VCaP (cell line): ENCODE data around the gene PRRT2.

Source experiments
- H3K27ac ChIP-seq: fragments of 450-650 bp; 2 replicates; pipeline ENCODE4 v1.5.1; 2017
- TF ChIP-seq, protein P1 (sequence below): fragments of 450-650 bp; conservative IDR thresholded peaks from 2 replicates; pipeline ENCODE4 v1.5.1; 2017; ENCODE audit warnings: mild to moderate bottlenecking, moderate library complexity

PRRT2 gene

GRCh38 chr16:29813644-29814562 lies 1.9 kb downstream of the PRRT2 start:
- peak overlapping the region; percentile 92 for H3K27ac ChIP-seq
- TF ChIP-seq, protein P1, sequence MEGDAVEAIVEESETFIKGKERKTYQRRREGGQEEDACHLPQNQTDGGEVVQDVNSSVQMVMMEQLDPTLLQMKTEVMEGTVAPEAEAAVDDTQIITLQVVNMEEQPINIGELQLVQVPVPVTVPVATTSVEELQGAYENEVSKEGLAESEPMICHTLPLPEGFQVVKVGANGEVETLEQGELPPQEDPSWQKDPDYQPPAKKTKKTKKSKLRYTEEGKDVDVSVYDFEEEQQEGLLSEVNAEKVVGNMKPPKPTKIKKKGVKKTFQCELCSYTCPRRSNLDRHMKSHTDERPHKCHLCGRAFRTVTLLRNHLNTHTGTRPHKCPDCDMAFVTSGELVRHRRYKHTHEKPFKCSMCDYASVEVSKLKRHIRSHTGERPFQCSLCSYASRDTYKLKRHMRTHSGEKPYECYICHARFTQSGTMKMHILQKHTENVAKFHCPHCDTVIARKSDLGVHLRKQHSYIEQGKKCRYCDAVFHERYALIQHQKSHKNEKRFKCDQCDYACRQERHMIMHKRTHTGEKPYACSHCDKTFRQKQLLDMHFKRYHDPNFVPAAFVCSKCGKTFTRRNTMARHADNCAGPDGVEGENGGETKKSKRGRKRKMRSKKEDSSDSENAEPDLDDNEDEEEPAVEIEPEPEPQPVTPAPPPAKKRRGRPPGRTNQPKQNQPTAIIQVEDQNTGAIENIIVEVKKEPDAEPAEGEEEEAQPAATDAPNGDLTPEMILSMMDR: no peak

DNA sequence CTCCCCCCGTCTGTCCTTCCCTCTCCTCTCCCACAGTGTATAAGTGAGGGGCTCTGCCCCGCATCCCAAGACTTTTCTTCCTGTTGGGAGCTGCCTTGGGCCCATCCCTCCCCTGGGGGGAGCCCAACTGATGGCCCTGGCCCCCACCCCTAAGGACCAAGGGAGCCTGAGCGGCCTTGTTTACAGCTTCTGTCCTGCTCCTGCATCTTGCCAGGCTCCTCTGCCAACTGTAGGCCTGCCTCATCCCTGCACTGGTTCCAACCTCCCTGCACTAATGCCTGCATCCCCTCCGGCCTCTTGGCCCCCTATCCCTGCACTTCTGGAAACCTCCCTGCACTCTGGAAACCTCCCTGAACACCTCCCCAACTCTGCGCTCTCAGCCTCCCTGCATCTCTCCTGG lies 2.6 kb downstream of the PRRT2 start:
- peak overlapping the region; percentile 92 for H3K27ac ChIP-seq
- TF ChIP-seq, protein P1: no peak

DNA sequence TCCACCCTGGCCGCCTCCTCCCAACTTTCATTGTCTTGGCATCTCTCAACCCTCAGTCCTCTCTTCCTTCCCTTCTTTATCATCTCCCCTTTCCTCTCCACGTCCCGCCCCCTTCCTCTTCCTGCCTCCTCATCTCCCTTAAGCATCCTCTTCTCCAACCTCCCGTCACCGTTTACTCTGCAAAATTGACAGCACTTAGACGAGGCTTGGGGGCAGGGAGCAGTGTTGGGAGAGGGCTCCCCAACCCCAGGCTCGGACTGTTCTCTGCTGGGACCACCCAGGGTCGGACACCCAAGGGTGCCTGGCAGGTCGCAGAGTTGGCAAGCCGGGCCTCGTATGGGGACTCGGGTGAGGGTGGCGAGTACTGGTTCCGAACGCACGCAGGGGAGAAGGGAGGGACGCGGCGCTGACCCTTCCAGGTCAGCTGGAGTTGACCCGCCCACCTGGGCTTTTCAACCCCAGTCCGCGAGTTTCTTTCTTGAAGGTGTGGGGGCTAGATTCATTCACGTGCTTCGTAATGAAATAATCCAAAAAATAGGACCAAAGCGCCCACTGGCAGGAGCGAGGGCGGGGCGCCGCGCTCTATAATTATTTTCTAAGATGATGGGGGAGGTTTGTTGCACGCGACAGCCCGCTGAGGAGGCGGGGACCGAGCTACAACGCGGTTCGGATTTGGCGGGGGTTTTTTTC lies 3.2 kb downstream of the PRRT2 start:
- peak overlapping the region; percentile 92 for H3K27ac ChIP-seq

DNA sequence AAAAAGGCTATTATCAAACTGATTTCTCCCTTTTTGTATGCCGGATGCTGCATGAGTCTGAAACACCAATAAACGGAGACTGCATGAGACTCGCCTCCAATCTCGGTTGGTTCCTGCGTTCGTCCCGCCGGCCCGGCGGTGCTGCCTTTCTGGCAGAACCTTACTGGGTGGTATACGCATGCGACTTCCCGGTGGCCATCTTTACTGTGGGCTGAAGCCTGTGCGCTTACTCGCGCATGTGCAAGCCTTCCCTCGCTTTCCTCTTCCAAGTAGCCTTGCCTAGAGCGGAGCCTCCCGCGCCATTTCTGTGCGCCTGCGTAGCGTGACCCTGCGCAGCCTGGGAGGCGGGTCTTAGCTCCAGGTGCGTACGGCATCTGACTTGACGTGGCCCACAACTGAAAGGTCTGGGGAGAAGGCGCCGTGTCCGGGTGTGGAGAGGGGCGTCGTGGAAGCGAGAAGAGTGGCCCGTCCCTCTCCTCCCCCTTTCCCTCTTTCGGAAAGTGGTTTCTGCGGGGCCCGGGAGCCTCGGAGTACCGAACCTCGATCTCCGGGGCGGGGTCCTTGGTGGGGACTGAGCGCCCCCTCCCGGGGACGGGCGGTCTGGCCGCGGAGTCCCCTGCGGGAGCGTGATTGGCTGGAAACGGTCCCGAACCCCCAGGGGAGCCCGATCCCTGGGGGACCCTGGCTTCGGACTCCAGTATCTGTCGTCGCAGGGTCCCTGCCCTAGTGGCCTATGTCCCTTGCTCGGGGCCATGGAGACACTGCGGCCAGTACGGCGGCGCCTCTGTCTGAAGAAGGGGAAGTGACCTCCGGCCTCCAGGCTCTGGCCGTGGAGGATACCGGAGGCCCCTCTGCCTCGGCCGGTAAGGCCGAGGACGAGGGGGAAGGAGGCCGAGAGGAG lies 4.0 kb downstream of the PRRT2 start, which contains the start of gene PAGR1:
Gene PAGR1, plus strand, starts transcription at position 360 of the 901 bp plus-strand sequence. Its CDS starts 374 bp downstream, at position 734.
- peak within 1 kb of the TSS; percentile 92 for H3K27ac ChIP-seq
- TF ChIP-seq, protein P1: peak; percentile 85

More for the DNA sequence above, 3.2 kb downstream of the PRRT2 start:
- TF ChIP-seq, protein P1: no peak

DNA sequence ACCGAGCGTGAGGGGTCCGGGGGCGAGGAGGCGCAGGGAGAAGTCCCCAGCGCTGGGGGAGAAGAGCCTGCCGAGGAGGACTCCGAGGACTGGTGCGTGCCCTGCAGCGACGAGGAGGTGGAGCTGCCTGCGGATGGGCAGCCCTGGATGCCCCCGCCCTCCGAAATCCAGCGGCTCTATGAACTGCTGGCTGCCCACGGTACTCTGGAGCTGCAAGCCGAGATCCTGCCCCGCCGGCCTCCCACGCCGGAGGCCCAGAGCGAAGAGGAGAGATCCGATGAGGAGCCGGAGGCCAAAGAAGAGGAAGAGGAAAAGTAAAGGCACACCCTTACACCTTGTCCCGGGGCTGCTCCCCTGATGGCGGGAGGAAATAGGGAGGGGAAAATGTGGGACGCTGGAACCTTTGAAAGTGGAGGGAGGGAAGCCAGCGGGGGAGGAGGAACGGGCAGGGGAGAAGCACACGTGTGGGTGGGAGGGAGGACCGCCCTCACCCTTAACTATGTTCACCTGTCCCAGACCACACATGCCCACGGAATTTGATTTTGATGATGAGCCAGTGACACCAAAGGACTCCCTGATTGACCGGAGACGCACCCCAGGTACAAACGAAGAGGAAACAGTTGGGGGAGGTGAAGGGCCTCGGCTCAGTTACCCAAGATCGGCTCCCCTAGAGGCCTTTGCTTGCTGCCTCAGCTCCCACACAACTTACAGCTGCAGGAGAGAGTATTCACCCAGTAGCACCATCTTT lies 4.9 kb downstream of the PRRT2 start:
- peak overlapping the region; percentile 92 for H3K27ac ChIP-seq
- TF ChIP-seq, protein P1: no peak

GRCh38 chr16:29818082-29818481 lies 6.1 kb downstream of the PRRT2 start:
- peak overlapping the region; percentile 92; the same call in 1 of the 2 replicates for H3K27ac ChIP-seq
- TF ChIP-seq, protein P1: no peak
